ENCODE results near the gene ASCL3. TPM values are rescaled to one million over a fixed set of nuclear protein-coding genes. Genes with fewer than 3 reads are reported as not detected.

Gene ASCL3
- polyA plus RNA-seq, 2 of the 4 experiments (the other 2 are of a cell fraction) = not detected

- WGBS (ENCODE audit: missing lambda C conversion rate) = 7% methylated on average over 24 of the region's 39 CpGs
- DNase-seq (ENCODE audit: low read depth in 1 of 2, low spot score in 1 of 2) = peak; percentile 69 to 83
- Histone ChIP-seq H3K4me2 (peak overlapping the region; percentile 90), H3K9me3 (no peaks in the 10 kb centered on the region), H3K27ac (peak overlapping the region; percentile 96), H3K4me3 (peak overlapping the region; percentile 78), H3K4me1 (peaks cover 28% of the 10 kb centered on the region)
- ChIA-PET CTCF (interaction anchor here (0.6 to 2.4 kb wide), 7 partner anchors 8 to 174 kb away, joined by 3 to 9 read pairs (median 3); no protein-coding TSS in a partner anchor), POLR2A (interaction anchor here (0.6 to 1.8 kb wide), 10 partner anchors 9 to 649 kb away, joined by 3 to 12 read pairs (median 4); partner anchors contain the start of genes RPL27A and TRIM66)
- no peak for FAIRE-seq
- TF ChIP-seq SMC3 (IDR thresholded peaks at IDR 0.05) (no peak), ATOH8 (CRISPR knock-in tag; IDR thresholded peaks at IDR 0.05; ENCODE audit: low read depth) (no peak)
- peak; percentile 82 to 85 for ATAC-seq
Observed at GRCh38 chr11:8963569-8964323, 20.9 kb upstream of the ASCL3 start.

GRCh38 chr11:8962841-8963240, 20.0 kb upstream of the ASCL3 start:
- Histone ChIP-seq H3K9me3 (no peaks in the 10 kb centered on the region), H3K4me3 (peak overlapping the region; percentile 78; the same call in 2 of the 3 replicates), H3K27ac (peak overlapping the region in 1 of 2 experiments; percentile 4; a peak in 1 of 6 replicates), H3K4me2 (peak overlapping the region; percentile 90), H3K4me1 (peaks cover 28% of the 10 kb centered on the region)
- no peak for DNase-seq (ENCODE audit: low read depth in 1 of 2, low spot score in 1 of 2)
- no peak for TF ChIP-seq FOXS1 (CRISPR knock-in tag; IDR thresholded peaks at IDR 0.05)
- TF ChIP-seq CHD4 (IDR thresholded peaks at IDR 0.05; ENCODE audit: borderline replicate concordance) = no peak
- no peak for TF ChIP-seq NFE2L2 (conservative IDR thresholded peaks at IDR 0.05; ENCODE audit: low read length)
- no peak for TF ChIP-seq TP53 (CRISPR knock-in tag; IDR thresholded peaks at IDR 0.05)
- TF ChIP-seq ATOH8 (CRISPR knock-in tag; IDR thresholded peaks at IDR 0.05; ENCODE audit: low read depth) = no peak
- TF ChIP-seq HEYL (CRISPR knock-in tag; IDR thresholded peaks at IDR 0.05) = no peak
- no peak for TF ChIP-seq HES2 (IDR thresholded peaks at IDR 0.05)
- no peak for TF ChIP-seq MAFK (IDR thresholded peaks at IDR 0.05; ENCODE audit: partially characterized antibody)
- TF ChIP-seq EP300 (IDR thresholded peaks at IDR 0.05) = no peak
- TF ChIP-seq ESRRA (IDR thresholded peaks at IDR 0.05; ENCODE audit: borderline replicate concordance, low read length) = no peak
- no peak for TF ChIP-seq CBX2 (IDR thresholded peaks at IDR 0.05; ENCODE audit: borderline replicate concordance, low read depth)
- TF ChIP-seq REST (IDR thresholded peaks at IDR 0.05) = no peak
- no peak for TF ChIP-seq MAZ (IDR thresholded peaks at IDR 0.05; ENCODE audit: borderline replicate concordance, low read depth, low read length)
- POLR2A ChIA-PET = interaction anchor here (0.6 to 1.1 kb wide), 2 partner anchors 10 to 11 kb away, joined by 4 read pairs; no protein-coding TSS in a partner anchor
- FAIRE-seq = no peak
- no peak for ATAC-seq
- CTCF ChIA-PET = interaction anchor here (1.2 to 2.4 kb wide), 3 partner anchors 42 to 175 kb away, joined by 3 to 9 read pairs (median 6); no protein-coding TSS in a partner anchor
- 16% methylated on average over 2 of the region's 2 CpGs for WGBS (ENCODE audit: missing lambda C conversion rate)

- TF ChIP-seq MYC (IDR thresholded peaks at IDR 0.05; ENCODE audit: borderline replicate concordance, low read length) (no peak), RFX5 (IDR thresholded peaks at IDR 0.05) (no peak), NR3C1 (IDR thresholded peaks at IDR 0.05) (no peak), POLR2A (IDR thresholded peaks at IDR 0.05; ENCODE audit: low read length) (no peak)
- no peak for FAIRE-seq
- H3K4me2 ChIP-seq = no peak overlapping the region
- no peaks in the 10 kb centered on the region for H3K9me3 ChIP-seq
- 51% methylated on average over 2 of the region's 2 CpGs for WGBS (ENCODE audit: missing lambda C conversion rate)
- no peak overlapping the region for H3K27ac ChIP-seq
- no peak overlapping the region for H3K4me3 ChIP-seq
- ATAC-seq = no peak
- CTCF ChIA-PET = interaction anchor here (1.2 to 4.1 kb wide), 5 partner anchors 13 to 176 kb away, joined by 3 to 63 read pairs (median 6); no protein-coding TSS in a partner anchor
- POLR2A ChIA-PET = interaction anchor here (0.6 to 1.1 kb wide), 2 partner anchors 46 to 273 kb away, joined by 3 to 4 read pairs; no protein-coding TSS in a partner anchor
- H3K4me1 ChIP-seq = peaks cover 28% of the 10 kb centered on the region
- DNase-seq (ENCODE audit: low read depth in 1 of 2, low spot score in 1 of 2) = no peak
Observed at GRCh38 chr11:8961401-8961800, 18.6 kb upstream of the ASCL3 start.
